ENCODE data around the gene CNOT4. TPM values are rescaled to one million over a fixed set of nuclear protein-coding genes. Genes with fewer than 3 reads are reported as not detected.

CNOT4 gene
- total RNA-seq, 1 experiment from 2014 or later = 34.3 TPM

DNA sequence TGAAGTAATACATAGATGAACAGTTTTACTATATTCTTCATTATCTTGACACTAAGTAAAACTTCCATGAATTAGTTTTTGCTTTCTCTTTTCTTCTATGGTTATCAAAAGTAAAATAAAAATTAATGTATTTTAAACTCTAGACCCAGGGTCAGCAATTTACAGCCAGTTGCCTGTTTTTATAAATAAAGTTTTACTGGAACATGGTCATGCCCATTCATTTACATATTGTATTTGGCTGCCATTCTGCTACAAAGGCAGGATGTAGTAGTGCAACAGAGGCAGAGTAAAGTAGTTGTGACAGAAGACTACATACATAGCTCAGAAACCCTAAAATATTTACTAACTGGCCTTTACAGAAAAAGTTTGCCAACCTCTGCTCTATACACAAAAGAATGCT lies 98.8 kb downstream of the CNOT4 start:
- Histone ChIP-seq H3K4me1 (no peaks in the 10 kb centered on the region), H3K27me3 (no peaks in the 10 kb centered on the region), H3K4me3 (no peak overlapping the region), H3K36me3 (peaks cover 9% of the 10 kb centered on the region), H3K9me3 (replicated peaks) (no peaks in the 10 kb centered on the region; the same call in 1 of the 2 replicates), H3K27ac (no peak overlapping the region)
- DNase-seq = no peak

DNA sequence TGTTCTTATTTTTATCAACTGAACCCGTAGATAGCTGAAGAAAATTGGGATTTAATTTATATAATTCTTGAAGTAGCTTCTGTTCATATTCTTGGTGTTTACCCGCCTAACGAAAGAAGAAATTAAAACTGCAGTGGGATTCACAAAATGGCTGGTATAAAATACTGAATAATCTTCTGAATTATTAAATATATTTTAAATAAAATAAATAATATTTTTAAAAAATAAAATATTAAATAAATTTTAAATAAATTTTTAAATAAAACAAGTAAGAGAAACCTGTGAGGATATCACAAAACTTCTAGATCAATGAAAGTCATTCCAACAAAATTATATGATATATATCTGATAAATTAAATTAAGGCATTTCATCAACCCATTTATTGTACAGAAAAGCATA lies 99.4 kb downstream of the CNOT4 start:
- DNase-seq = no peak
- no peak overlapping the region for H3K27ac ChIP-seq
- no peak overlapping the region for H3K4me3 ChIP-seq
- H3K27me3 ChIP-seq = no peaks in the 10 kb centered on the region
- H3K4me1 ChIP-seq = no peaks in the 10 kb centered on the region
- H3K9me3 ChIP-seq (replicated peaks) = no peaks in the 10 kb centered on the region
- H3K36me3 ChIP-seq = peaks cover 9% of the 10 kb centered on the region

DNA sequence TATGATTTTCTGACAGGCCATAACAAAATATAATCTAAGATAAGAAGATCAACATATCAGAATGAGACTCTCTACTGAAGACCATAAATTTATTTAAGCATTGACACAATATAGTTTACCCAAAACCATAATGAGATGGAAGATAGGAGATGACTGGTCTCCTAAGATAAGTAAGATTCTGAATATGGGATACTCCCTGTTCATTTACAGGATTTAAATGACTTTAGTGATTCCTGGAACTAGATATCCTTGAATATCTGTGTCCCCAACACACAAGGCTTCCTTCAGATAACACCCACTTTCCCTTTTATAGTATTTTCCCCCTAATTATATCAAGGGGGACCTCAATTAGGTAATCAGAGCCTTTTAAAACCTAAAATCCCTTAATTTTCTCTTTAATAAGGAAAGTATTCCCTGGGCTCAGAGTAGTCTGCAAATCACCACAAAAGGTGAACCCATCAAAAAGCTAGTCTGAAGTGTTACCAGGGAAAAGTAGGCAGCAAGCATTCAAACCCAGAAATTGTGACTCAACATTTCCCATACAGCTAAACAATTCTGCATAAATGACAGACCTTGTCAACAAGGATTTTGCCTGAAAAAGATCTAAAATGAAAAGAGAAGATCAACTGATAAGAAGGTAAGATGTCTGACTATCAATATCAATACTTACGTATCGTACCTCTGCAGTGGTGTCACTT lies 99.9 kb downstream of the CNOT4 start:
- Histone ChIP-seq H3K27ac (no peak overlapping the region), H3K4me3 (no peak overlapping the region), H3K27me3 (no peaks in the 10 kb centered on the region), H3K36me3 (peaks cover 9% of the 10 kb centered on the region), H3K4me1 (no peaks in the 10 kb centered on the region), H3K9me3 (replicated peaks) (no peaks in the 10 kb centered on the region)
- DNase-seq = no peak

DNA sequence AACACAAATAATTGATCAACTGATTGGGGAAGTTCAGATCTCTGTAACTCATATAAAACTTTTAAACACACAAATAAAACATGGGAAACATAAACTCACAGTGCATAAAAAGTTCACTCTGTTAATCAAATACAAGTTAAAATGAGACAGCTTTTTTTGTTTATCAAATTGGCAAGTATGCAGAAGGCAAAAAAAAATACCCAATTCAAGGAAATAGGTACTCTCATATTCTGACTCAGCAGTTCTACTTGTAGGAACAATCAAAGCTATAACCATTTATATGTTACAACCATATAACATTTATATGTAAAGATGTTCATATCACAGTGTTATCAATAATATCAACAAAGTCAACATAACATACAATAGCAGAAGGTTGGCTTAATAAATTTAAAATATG lies 102.0 kb downstream of the CNOT4 start:
- no peak for DNase-seq
- Histone ChIP-seq H3K36me3 (peaks cover 7% of the 10 kb centered on the region), H3K27ac (no peak overlapping the region), H3K9me3 (replicated peaks) (no peaks in the 10 kb centered on the region), H3K27me3 (no peaks in the 10 kb centered on the region), H3K4me1 (no peaks in the 10 kb centered on the region), H3K4me3 (no peak overlapping the region)

DNA sequence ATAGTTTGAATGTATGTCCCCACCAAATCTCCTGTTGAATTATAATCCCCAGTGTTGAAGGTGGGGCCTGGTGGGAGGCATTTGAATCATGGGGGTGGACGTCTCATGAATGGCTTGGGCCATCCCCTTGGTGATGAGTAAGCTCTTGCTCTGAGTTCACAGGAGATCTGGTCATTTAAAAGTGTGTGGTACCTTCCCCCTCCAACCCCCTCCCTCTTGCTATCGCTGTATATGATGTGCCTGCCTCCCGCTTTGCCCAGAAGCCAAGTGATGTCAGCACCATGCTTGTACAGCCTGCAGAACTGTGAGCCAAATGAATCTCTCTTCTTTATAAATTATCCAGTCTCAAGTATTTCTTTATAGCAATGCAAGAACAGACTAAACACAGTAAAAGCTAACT lies 103.0 kb downstream of the CNOT4 start:
- H3K4me1 ChIP-seq = no peaks in the 10 kb centered on the region
- H3K27me3 ChIP-seq = no peaks in the 10 kb centered on the region
- no peak overlapping the region for H3K4me3 ChIP-seq
- no peak for DNase-seq
- H3K9me3 ChIP-seq (replicated peaks) = no peaks in the 10 kb centered on the region
- peaks cover 3% of the 10 kb centered on the region for H3K36me3 ChIP-seq
- no peak overlapping the region for H3K27ac ChIP-seq

DNA sequence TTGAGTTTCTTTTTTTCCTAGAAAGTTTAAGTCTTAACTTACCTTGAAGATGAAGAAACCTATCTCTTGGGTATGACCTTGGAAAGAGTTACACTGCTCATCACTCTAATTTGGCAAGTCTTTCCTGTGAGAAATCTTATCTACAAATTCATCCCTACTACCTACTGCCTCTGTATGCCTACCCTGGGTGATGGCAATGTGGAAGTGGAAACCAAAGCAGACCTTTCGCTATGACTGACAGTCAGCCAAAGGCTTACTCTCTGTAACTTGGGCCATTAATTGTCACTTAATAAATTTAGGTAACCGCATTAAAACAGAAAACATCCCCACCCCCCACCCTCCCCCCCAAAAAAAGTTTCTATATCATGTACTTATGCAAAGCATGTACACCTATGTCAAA lies 103.9 kb downstream of the CNOT4 start:
- DNase-seq = no peak
- Histone ChIP-seq H3K4me1 (no peaks in the 10 kb centered on the region), H3K27me3 (no peaks in the 10 kb centered on the region)

DNA sequence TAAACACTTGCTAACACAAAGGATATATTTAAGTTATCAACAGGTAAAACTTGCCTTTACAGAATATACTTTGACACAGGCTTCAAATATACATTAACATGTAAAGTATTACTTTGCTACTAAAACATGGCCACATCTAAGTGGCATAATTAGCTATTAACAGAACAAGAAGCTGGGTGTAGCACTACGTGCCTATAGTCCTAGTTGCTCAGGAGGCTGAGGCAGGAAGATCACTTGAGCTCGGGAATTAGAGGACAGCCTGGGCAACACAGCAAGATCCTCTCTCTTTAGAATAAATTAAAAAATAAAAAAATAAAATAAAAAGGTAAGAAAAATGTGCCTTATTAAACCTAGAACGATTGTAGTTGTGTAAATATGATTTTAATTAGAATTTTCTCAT lies 106.6 kb downstream of the CNOT4 start:
- DNase-seq = no peak
- no peak overlapping the region for H3K27ac ChIP-seq
- H3K9me3 ChIP-seq (replicated peaks) = no peaks in the 10 kb centered on the region
- no peaks in the 10 kb centered on the region for H3K27me3 ChIP-seq
- H3K36me3 ChIP-seq = no peaks in the 10 kb centered on the region
- no peak overlapping the region for H3K4me3 ChIP-seq
- no peaks in the 10 kb centered on the region for H3K4me1 ChIP-seq

More for the DNA sequence above, 103.9 kb downstream of the CNOT4 start:
- Histone ChIP-seq H3K36me3 (peaks cover 3% of the 10 kb centered on the region; the same call in 1 of the 2 replicates), H3K4me3 (no peak overlapping the region), H3K27ac (no peak overlapping the region), H3K9me3 (replicated peaks) (no peaks in the 10 kb centered on the region)

DNA sequence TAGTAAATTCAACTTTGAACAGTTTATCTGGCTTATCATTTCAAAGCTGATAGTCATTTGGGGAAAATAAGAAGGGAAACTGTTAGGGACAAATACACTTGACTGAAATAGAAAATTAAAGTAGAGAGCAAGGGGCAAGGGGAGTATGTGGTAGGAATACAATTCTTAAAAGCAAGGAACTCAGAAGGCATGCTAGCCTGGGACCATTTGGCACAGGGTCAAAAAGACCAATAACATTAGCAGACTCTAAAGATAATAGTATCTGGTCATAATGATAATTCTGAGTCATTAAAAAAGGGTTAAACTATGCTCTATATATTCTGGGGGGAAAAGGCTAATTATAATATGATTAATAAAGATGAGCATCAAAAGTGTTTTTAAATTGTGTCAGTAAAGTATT lies 112.2 kb downstream of the CNOT4 start:
- DNase-seq = no peak
- no peak overlapping the region for H3K4me3 ChIP-seq
- H3K36me3 ChIP-seq = peaks cover 13% of the 10 kb centered on the region
- H3K4me1 ChIP-seq = no peaks in the 10 kb centered on the region
- no peaks in the 10 kb centered on the region for H3K27me3 ChIP-seq
- no peak overlapping the region for H3K27ac ChIP-seq
- H3K9me3 ChIP-seq (replicated peaks) = no peaks in the 10 kb centered on the region

DNA sequence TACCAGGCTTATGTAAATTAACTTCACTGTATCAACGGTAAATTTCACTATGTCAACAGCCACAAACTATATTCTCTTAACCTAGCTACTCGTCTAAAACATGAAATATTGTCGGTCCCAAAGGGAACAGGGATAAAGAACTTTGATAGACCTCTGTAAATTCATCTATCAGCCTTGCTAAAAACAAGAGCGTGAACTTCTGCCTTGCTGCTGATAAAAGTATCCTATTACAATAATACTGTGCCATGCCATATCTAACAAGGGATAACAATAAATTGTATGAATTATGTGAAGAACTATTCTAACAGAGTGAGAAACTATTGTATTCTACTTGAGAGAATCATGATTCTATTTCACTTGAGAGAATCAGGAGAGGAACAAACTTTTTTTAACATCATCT lies 117.2 kb downstream of the CNOT4 start:
- H3K9me3 ChIP-seq (replicated peaks) = no peaks in the 10 kb centered on the region
- no peak overlapping the region for H3K4me3 ChIP-seq
- no peak overlapping the region for H3K27ac ChIP-seq
- peaks cover 13% of the 10 kb centered on the region for H3K36me3 ChIP-seq
- no peaks in the 10 kb centered on the region for H3K27me3 ChIP-seq
- H3K4me1 ChIP-seq = no peaks in the 10 kb centered on the region
- DNase-seq = no peak

DNA sequence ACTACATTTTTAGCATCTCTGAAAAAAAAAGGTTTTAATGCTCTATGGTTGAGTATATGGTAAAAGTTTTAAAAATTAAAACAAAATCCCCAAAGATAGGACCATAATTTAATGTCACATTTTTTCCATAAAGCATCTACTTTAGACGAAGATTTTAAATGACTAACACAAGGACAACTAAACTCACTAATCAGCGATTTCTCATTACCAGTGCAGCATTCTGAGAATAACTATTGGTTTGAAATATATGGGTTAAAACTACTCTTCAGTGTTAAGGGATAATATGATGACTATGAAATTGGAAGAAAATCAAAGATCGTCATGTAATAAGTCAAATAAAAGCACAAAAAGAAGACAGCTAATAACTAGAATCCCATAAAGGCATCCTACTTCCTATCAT lies 118.4 kb downstream of the CNOT4 start:
- H3K4me3 ChIP-seq = no peak overlapping the region
- no peak for DNase-seq
- no peaks in the 10 kb centered on the region for H3K9me3 ChIP-seq (replicated peaks)
- peaks cover 13% of the 10 kb centered on the region for H3K36me3 ChIP-seq
- H3K4me1 ChIP-seq = no peaks in the 10 kb centered on the region
- H3K27me3 ChIP-seq = no peaks in the 10 kb centered on the region
- H3K27ac ChIP-seq = no peak overlapping the region

DNA sequence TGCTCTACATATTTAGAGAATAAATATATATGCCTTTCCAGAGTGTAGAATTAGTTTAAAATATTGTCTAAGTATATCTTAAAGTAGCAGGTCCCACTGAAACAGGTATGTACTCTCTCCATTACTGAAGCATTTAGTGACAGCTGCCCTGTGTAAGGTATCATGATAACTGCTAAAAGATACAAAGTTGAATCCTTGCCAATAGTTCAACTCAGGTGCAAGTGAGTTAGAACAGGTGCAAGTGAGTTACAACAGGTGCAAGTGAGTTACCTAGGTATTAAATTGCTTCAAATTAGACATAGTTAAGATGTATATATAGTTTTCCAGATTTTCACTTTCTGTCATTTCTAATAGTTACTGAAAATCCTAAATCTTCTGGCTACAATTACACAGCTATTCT lies 119.1 kb downstream of the CNOT4 start:
- Histone ChIP-seq H3K9me3 (replicated peaks) (no peaks in the 10 kb centered on the region), H3K4me1 (peaks cover 4% of the 10 kb centered on the region), H3K27ac (no peak overlapping the region), H3K27me3 (no peaks in the 10 kb centered on the region), H3K4me3 (no peak overlapping the region), H3K36me3 (peaks cover 13% of the 10 kb centered on the region)
- no peak for DNase-seq

DNA sequence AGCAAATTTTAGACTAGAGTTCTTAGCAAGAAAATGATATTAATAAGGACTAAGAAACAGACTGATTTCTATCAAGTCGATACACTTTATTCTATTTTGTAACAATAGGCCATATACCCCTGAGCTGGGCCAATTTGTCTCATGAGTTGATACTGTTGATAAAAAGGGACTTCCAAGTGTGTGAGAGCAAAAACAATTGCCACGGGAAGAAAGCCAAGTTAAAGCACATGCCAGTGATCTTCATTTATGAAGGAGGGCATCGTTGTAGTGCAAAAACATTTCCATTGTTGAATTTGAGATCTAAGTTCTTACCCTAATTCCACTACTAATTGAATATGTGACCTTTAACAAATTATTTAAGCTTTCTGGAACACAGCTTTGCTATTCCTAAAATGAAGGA lies 119.9 kb downstream of the CNOT4 start:
- no peaks in the 10 kb centered on the region for H3K27me3 ChIP-seq
- DNase-seq = no peak
- H3K4me1 ChIP-seq = peaks cover 4% of the 10 kb centered on the region
- H3K36me3 ChIP-seq = peaks cover 13% of the 10 kb centered on the region
- no peak overlapping the region for H3K4me3 ChIP-seq
- H3K27ac ChIP-seq = no peak overlapping the region
- H3K9me3 ChIP-seq (replicated peaks) = no peaks in the 10 kb centered on the region

DNA sequence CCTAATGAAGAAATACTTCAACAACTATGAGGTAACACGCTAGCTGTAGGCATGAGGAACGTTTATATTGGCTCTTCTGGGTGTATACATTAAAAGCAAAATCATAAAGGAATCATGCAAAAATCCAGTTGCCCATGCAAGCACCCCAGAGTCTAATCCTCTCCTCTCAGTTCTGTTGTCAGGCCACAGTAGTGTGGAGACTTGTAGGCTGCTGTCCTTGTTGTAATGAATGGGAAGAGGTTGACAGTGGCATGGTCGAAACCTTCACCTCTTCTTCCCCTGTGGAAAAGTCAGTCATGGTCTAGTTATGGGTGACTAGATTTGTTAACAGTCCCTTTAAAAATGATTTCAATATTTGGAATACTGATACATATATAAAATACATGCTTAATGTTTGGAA lies 121.3 kb downstream of the CNOT4 start:
- Histone ChIP-seq H3K27me3 (no peaks in the 10 kb centered on the region), H3K9me3 (replicated peaks) (no peaks in the 10 kb centered on the region), H3K4me1 (peaks cover 4% of the 10 kb centered on the region), H3K4me3 (no peak overlapping the region), H3K36me3 (peaks cover 6% of the 10 kb centered on the region), H3K27ac (no peak overlapping the region)
- DNase-seq = no peak

DNA sequence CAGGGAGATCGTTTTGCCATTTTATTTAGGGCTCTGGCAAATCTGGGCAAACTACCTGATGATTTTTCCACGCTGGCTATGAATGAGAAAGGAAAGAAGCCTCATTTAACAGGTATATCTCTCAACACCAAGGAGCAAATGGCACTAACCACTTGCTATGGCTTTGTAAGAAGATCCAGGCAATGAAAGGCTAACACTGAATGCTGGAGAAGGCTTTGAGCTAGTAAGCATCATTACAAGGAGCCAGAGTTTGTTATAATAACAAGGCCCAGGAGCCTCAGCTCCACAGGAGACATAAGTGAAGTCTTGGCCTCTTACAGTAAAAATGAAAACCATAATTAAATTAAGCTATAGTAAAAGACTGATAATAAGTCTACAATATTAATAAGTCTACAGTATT lies 123.1 kb downstream of the CNOT4 start:
- H3K27me3 ChIP-seq = no peaks in the 10 kb centered on the region
- no peak overlapping the region for H3K27ac ChIP-seq
- H3K36me3 ChIP-seq = no peaks in the 10 kb centered on the region; the same call in 1 of the 2 replicates
- H3K4me1 ChIP-seq = peaks cover 4% of the 10 kb centered on the region
- no peak overlapping the region for H3K4me3 ChIP-seq
- no peak for DNase-seq
- no peaks in the 10 kb centered on the region for H3K9me3 ChIP-seq (replicated peaks)

DNA sequence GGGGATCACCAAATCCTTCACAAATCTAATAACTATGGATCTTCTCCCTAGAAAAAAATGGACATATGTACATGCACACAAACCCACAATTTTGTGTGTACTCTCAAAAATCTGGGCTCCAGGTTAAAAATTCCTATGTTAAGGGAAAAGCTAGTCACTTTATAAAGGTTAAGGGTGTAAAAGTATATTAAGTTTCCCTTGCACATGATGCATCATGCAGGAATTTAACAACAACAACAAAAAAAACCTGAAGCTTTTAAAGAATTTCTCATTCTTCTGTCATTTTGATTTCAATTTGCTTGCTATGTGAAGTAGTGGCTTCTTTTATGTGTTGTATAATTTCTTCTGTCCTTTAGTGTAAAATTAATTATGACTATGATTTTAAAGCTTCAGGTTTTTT lies 123.7 kb downstream of the CNOT4 start:
- Histone ChIP-seq H3K4me1 (peaks cover 5% of the 10 kb centered on the region), H3K9me3 (replicated peaks) (no peaks in the 10 kb centered on the region), H3K27me3 (no peaks in the 10 kb centered on the region), H3K4me3 (no peak overlapping the region), H3K27ac (no peak overlapping the region), H3K36me3 (peaks cover 2% of the 10 kb centered on the region; the same call in 1 of the 2 replicates)
- no peak for DNase-seq

DNA sequence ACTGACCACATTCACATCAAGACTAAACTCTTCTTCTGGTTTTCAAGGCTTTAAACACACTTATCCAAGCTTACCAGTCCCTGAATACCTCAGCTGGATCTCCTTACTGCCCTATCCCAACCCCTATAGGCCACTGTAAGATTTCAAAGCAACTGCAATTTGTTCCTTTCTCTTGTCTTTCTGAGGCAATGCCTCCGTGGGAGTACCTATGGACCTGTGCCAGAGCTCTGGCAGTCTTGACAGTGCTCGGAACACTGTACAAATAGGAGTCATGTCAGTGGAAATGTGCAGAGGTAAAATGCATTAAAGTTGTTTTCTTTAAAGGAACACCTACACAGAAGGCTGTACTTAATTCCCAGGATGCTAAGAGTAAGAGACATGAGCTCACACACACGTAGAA lies 124.7 kb downstream of the CNOT4 start:
- H3K27ac ChIP-seq = no peak overlapping the region
- H3K4me1 ChIP-seq = peaks cover 14% of the 10 kb centered on the region
- DNase-seq = no peak
- no peaks in the 10 kb centered on the region for H3K27me3 ChIP-seq
- H3K9me3 ChIP-seq (replicated peaks) = no peaks in the 10 kb centered on the region
- H3K36me3 ChIP-seq = peaks cover 2% of the 10 kb centered on the region; the same call in 1 of the 2 replicates
- H3K4me3 ChIP-seq = no peak overlapping the region

Data from SJCRH30 (cell line).